GM12874 (cell line): ENCODE measurements around the gene GAST.

Experiments used
- CTCF ChIP-seq: IDR thresholded peaks from 2 replicates; pipeline ENCODE4 v1.5.1; 2011; ENCODE audit warnings: low read depth, mild to moderate bottlenecking, control low read depth, low read length, moderate library complexity; ENCODE audit not compliant: insufficient read depth

The GAST gene

GRCh38 chr17:41717408-41718286, 5.5 kb downstream of the GAST start:
- no peak for TF ChIP-seq CTCF

GRCh38 chr17:41718287-41718645, 6.1 kb downstream of the GAST start:
- no peak for TF ChIP-seq CTCF

GRCh38 chr17:41722231-41722630, 10.1 kb downstream of the GAST start:
- no peak for TF ChIP-seq CTCF

- no peak for TF ChIP-seq CTCF
Measured at GRCh38 chr17:41723801-41724475, 11.8 kb downstream of the GAST start.

- TF ChIP-seq CTCF = no peak
Measured at GRCh38 chr17:41724476-41725050, 12.4 kb downstream of the GAST start.

GRCh38 chr17:41725134-41725533, 13.0 kb downstream of the GAST start:
- TF ChIP-seq CTCF = no peak

- TF ChIP-seq CTCF = no peak
Measured at GRCh38 chr17:41728056-41728455, 15.9 kb downstream of the GAST start.
